Measurements from ENCODE around the gene GOLGA6L1.

GOLGA6L1 gene

DNA sequence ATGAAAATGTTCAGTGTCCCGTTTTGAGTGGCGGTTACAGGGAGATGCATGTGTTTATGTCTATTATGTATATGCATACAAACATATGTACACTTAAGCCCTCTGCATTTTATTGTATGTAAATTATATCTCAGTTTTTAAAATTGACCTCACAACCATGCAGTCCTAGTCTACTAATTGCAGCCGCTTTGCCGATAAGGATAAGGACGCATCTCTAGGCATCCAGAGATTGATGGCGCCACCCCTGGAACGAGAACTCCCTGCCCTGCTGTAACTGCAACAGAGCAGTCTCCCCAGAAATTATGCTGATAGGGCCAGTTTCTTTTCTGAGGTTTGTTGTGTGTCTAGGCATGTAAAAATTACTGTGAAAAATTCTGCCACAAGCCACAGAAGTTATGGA, 56.9 kb downstream of the GOLGA6L1 start:
- H3K4me2 ChIP-seq = no peak overlapping the region
- peaks cover 16% of the 10 kb centered on the region for H3K4me1 ChIP-seq (ENCODE audit: low read depth, poor library complexity, severe bottlenecking)
- no peaks in the 10 kb centered on the region for H4K20me1 ChIP-seq (ENCODE audit: insufficient read depth)
- H3K4me3 ChIP-seq (IDR thresholded peaks at IDR 0.05; ENCODE audit: insufficient read depth, low read depth, low read length) = no peak overlapping the region
- H3K27me3 ChIP-seq (ENCODE audit: insufficient read depth, low read depth) = no peaks in the 10 kb centered on the region
- no peak overlapping the region for H2AFZ ChIP-seq (ENCODE audit: low read depth)
- H3K9ac ChIP-seq = no peak overlapping the region
- TF ChIP-seq, protein P1, sequence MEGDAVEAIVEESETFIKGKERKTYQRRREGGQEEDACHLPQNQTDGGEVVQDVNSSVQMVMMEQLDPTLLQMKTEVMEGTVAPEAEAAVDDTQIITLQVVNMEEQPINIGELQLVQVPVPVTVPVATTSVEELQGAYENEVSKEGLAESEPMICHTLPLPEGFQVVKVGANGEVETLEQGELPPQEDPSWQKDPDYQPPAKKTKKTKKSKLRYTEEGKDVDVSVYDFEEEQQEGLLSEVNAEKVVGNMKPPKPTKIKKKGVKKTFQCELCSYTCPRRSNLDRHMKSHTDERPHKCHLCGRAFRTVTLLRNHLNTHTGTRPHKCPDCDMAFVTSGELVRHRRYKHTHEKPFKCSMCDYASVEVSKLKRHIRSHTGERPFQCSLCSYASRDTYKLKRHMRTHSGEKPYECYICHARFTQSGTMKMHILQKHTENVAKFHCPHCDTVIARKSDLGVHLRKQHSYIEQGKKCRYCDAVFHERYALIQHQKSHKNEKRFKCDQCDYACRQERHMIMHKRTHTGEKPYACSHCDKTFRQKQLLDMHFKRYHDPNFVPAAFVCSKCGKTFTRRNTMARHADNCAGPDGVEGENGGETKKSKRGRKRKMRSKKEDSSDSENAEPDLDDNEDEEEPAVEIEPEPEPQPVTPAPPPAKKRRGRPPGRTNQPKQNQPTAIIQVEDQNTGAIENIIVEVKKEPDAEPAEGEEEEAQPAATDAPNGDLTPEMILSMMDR (conservative IDR thresholded peaks at IDR 0.05; ENCODE audit: low read depth, low read length) = no peak
- no peaks in the 10 kb centered on the region for H3K36me3 ChIP-seq (ENCODE audit: insufficient read depth)
- H3K27ac ChIP-seq = no peak overlapping the region
- H3K79me2 ChIP-seq (ENCODE audit: insufficient read depth, low read depth) = no peaks in the 10 kb centered on the region
